GM12878 (cell line): ENCODE data around the gene DYNC1H1. TPM values are rescaled to one million over a fixed set of nuclear protein-coding genes. Genes with fewer than 3 reads are reported as not detected.

Experiments
- ATAC-seq: fragments of 200-7000 bp; cut with Tn5 transposase; 3 replicates; pipeline ENCODE4 v1.9.1; 2020; ENCODE audit warnings: mild to moderate bottlenecking, moderate library complexity
- BruUV-seq: library from RNA; stranded (reverse); fragments of 400-500 nt; replicated peaks from 2 replicates; lab custom pipeline; 2021; lab: Mats Ljungman, UMichigan
- CTCF ChIA-PET: fragments of 300-600 bp; sonication (Branson Sonifier 250); formaldehyde crosslinking; extraction: SDS; loops from one replicate; lab custom pipeline; 2021; ENCODE audit warnings: inconsistent platforms; lab: Yijun Ruan, JAX
- POLR2A ChIA-PET: fragments of 350-600 bp; formaldehyde crosslinking; extraction: SDS; loops from one replicate; lab custom pipeline; 2021; ENCODE audit warnings: inconsistent platforms; lab: Charles Lee
- RAD21 ChIA-PET: fragments of 300-600 bp; sonication (Branson Sonifier 250); formaldehyde crosslinking; loops from one replicate; lab custom pipeline; 2023; ENCODE audit warnings: antibody characterized with exemption; ENCODE audit not compliant: unreplicated experiment; lab: Charles Lee
- SMC1A ChIA-PET: fragments of 300-600 bp; sonication (Branson Sonifier 250); formaldehyde crosslinking; loops from one replicate; lab custom pipeline; 2023; ENCODE audit not compliant: unreplicated experiment, uncharacterized antibody; lab: Charles Lee
- DNase-seq: peaks from one replicate; pipeline ENCODE4 v3.0.0-alpha.2; 2011; ENCODE audit warnings: low read depth, low spot score
- FAIRE-seq: peaks from 3 replicates; lab custom pipeline; 2011; peaks lifted over from hg19 to GRCh38; lab: Jason Lieb, UNC
- H2AFZ ChIP-seq: 2 replicates; pipeline ENCODE4 v1.6.0; 2011; ENCODE audit warnings: low read depth, low read length, control low read depth; ENCODE audit not compliant: control insufficient read depth
- H3K27ac ChIP-seq: 2 replicates; pipeline ENCODE4 v1.5.1; 2011; ENCODE audit warnings: control low read depth; ENCODE audit not compliant: control insufficient read depth, insufficient read depth
- H3K27me3 ChIP-seq, 2 experiments: replicated peaks in 1 of 2; 2 replicates each; pipeline versions ENCODE4 v1.6.0 to v1.6.1; 2011; ENCODE audit warnings: low read length in 1 of 2; ENCODE audit not compliant: control insufficient read depth in 2 of 2, insufficient read depth in 2 of 2
- H3K36me3 ChIP-seq, 2 experiments: 2 replicates each; pipeline ENCODE4 v1.5.1; 2011; ENCODE audit warnings: low read length in 1 of 2; ENCODE audit not compliant: control insufficient read depth in 2 of 2, insufficient read depth in 2 of 2
- H3K4me1 ChIP-seq: 2 replicates; pipeline ENCODE4 v1.6.1; 2011; ENCODE audit warnings: mild to moderate bottlenecking, low read length, moderate library complexity, mixed read lengths; ENCODE audit not compliant: control insufficient read depth, insufficient read depth
- H3K4me2 ChIP-seq: 2 replicates; pipeline ENCODE4 v1.6.0; 2011; ENCODE audit warnings: control low read depth; ENCODE audit not compliant: control insufficient read depth, insufficient read depth
- H3K4me3 ChIP-seq: fragments of 200-600 bp; sonication (generic); 2 replicates; pipeline ENCODE4 v1.5.1; 2016
- H3K79me2 ChIP-seq: 2 replicates; pipeline ENCODE4 v1.6.0; 2011; ENCODE audit warnings: low read length; ENCODE audit not compliant: control insufficient read depth, insufficient read depth
- H3K9ac ChIP-seq: 2 replicates; pipeline ENCODE4 v1.8.0; 2011; ENCODE audit warnings: low read length, control low read depth, mixed read lengths; ENCODE audit not compliant: control insufficient read depth, insufficient read depth
- H3K9me3 ChIP-seq: replicated peaks from 3 replicates; pipeline ENCODE4 v1.5.1; 2011; ENCODE audit warnings: mild to moderate bottlenecking, low read length; ENCODE audit not compliant: control insufficient read depth, insufficient read depth
- H4K20me1 ChIP-seq: 2 replicates; pipeline ENCODE4 v1.6.0; 2011; ENCODE audit not compliant: control insufficient read depth, insufficient read depth
- BCL11A ChIP-seq: IDR thresholded peaks from 2 replicates; pipeline ENCODE4 v1.6.1; 2011; ENCODE audit warnings: low read depth, low read length
- EGR1 ChIP-seq, 2 experiments: IDR thresholded peaks; 1 replicate in 1 of 2; 2 replicates in 1 of 2; pipeline ENCODE4 v1.6.1; 2011 to 2012; ENCODE audit warnings: low read depth in 2 of 2, low read length in 2 of 2, borderline replicate concordance in 1 of 2, mild to moderate bottlenecking in 1 of 2, moderate library complexity in 1 of 2
- ESRRA ChIP-seq: IDR thresholded peaks from 2 replicates; pipeline ENCODE4 v1.6.1; 2012; ENCODE audit warnings: mild to moderate bottlenecking, low read length, improper control_type of control experiment
- KAT2A ChIP-seq: conservative IDR thresholded peaks from 2 replicates; pipeline ENCODE4 v1.6.1; 2011; ENCODE audit warnings: low read depth, low read length; ENCODE audit not compliant: control insufficient read depth
- MTA3 ChIP-seq: IDR thresholded peaks from 2 replicates; pipeline ENCODE4 v1.6.1; 2012; ENCODE audit warnings: low read length, inconsistent platforms, borderline replicate concordance
- MYC ChIP-seq: IDR thresholded peaks from 2 replicates; pipeline ENCODE4 v1.6.1; 2011; ENCODE audit warnings: mild to moderate bottlenecking, low read length, moderate library complexity, inconsistent platforms; ENCODE audit not compliant: insufficient read depth, insufficient replicate concordance, insufficient read length, severe bottlenecking
- PAX8 ChIP-seq: fragments of 450-650 bp; IDR thresholded peaks from 2 replicates; pipeline ENCODE4 v1.6.1; 2017; ENCODE audit warnings: mild to moderate bottlenecking, moderate library complexity
- RAD21 ChIP-seq: IDR thresholded peaks from 2 replicates; pipeline ENCODE4 v1.6.1; 2011; ENCODE audit warnings: mild to moderate bottlenecking, low read depth, low read length, moderate library complexity; ENCODE audit not compliant: insufficient read depth
- SMC3 ChIP-seq: IDR thresholded peaks from 2 replicates; pipeline ENCODE4 v1.6.1; 2011; ENCODE audit warnings: low read length, improper control_type of control experiment, borderline replicate concordance
- SRF ChIP-seq, 2 experiments: IDR thresholded peaks; 2 replicates each; pipeline ENCODE4 v1.6.1; 2011; ENCODE audit warnings: low read depth in 2 of 2, low read length in 2 of 2, mild to moderate bottlenecking in 1 of 2, moderate library complexity in 1 of 2
- TCF3 ChIP-seq: IDR thresholded peaks from 2 replicates; pipeline ENCODE4 v1.6.1; 2012; ENCODE audit warnings: low read depth, mild to moderate bottlenecking, low read length, borderline replicate concordance; ENCODE audit not compliant: insufficient read depth
- YBX1 ChIP-seq: fragments of 450-650 bp; IDR thresholded peaks from 2 replicates; pipeline ENCODE4 v1.6.1; 2016; ENCODE audit warnings: antibody characterized with exemption
- YY1 ChIP-seq: IDR thresholded peaks from 2 replicates; pipeline ENCODE4 v1.6.1; 2011; ENCODE audit warnings: low read depth, mild to moderate bottlenecking, low read length
- ZBTB33 ChIP-seq: fragments of 450-650 bp; IDR thresholded peaks from 2 replicates; pipeline ENCODE4 v1.6.1; 2017; ENCODE audit warnings: mild to moderate bottlenecking
- ZNF217 ChIP-seq: fragments of 450-650 bp; IDR thresholded peaks from 2 replicates; pipeline ENCODE4 v1.6.1; 2017; ENCODE audit warnings: antibody characterized with exemption, mild to moderate bottlenecking
- ZNF384 ChIP-seq: IDR thresholded peaks from 2 replicates; pipeline ENCODE4 v1.6.1; 2012; ENCODE audit warnings: low read depth, mild to moderate bottlenecking, low read length, improper control_type of control experiment, borderline replicate concordance
- ZNF592 ChIP-seq: fragments of 450-650 bp; IDR thresholded peaks from 2 replicates; pipeline ENCODE4 v1.6.1; 2017; ENCODE audit warnings: mild to moderate bottlenecking, moderate library complexity
- WGBS: methylation state at CpG from one replicate; pipeline ENCODE4 v1.1.6; 2016; ENCODE audit warnings: low lambda C conversion rate; ENCODE audit not compliant: insufficient replicate concordance, insufficient coverage; ENCODE audit errors: missing lambda C conversion rate; 5-methylcytosine and 5-hydroxymethylcytosine counted together
- in situ Hi-C: fragments of 300-500 bp; cut with MboI; formaldehyde crosslinking; loops from 9 replicates; pipeline ENCODE4 v1.14.3; 2018; ENCODE audit warnings: mixed read lengths
- intact Hi-C: fragments of 100-400 bp; cut with micrococcal nuclease; formaldehyde crosslinking; loops from one replicate; pipeline ENCODE4 v1.14.2; 2022; ENCODE audit not compliant: unreplicated experiment
- polyA plus RNA-seq, 11 experiments: library from polyadenylated mRNA; depleted of rRNA in 4 of 11; unstranded in 6 of 11; stranded (reverse) in 5 of 11; fragments of >200 nt; fragmentation: Nextera tagmentation in 4 of 11; fragmentation: Illumina TruSeq in 1 of 11; extraction: Ambion mirVana in 4 of 11; extraction: Trizol in 1 of 11; gene quantifications; 1 replicate in 1 of 11; 2 replicates in 10 of 11; pipeline versions ENCODE4 v1.2.1 to v1.2.3, GENCODE V29; 2011 to 2016; ENCODE audit warnings: inconsistent platforms in 2 of 11, missing spikeins in 2 of 11, low read depth in 1 of 11
- total RNA-seq, 4 experiments: library from RNA; depleted of rRNA in 3 of 4; stranded (reverse); fragments of >200 nt in 3 of 4; fragmentation: Illumina TruSeq in 1 of 4; extraction: Trizol in 1 of 4; gene quantifications; 2 replicates each; pipeline versions ENCODE4 v1.2.1 to v1.2.3, GENCODE V29; 2013 to 2021

DYNC1H1 gene
- total and polyA plus RNA-seq, 10 of the 15 experiments (the other 5 are each of a cell fraction or from before 2014, with no cell fraction given) = 38.4 to 291 (median 111) TPM

GRCh38 chr14:102063109-102063807 is 98.9 kb downstream of the DYNC1H1 start (continued):
- TF ChIP-seq EGR1 (IDR thresholded peaks at IDR 0.05; ENCODE audit: borderline replicate concordance in 1 of 2, low read depth in 2 of 2, low read length in 2 of 2) (peak in 1 of 2 experiments; percentile 26; a peak in 1 of 3 replicates), MYC (no peak), PAX8 (no peak), TCF3 (no peak), YY1 (0 out of 2 replicates have a peak, but pooled peaks have one; percentile 17), SRF (IDR thresholded peaks at IDR 0.05; ENCODE audit: low read depth in 2 of 2, low read length in 2 of 2) (no peak), RAD21 (peak; percentile 45), MTA3 (no peak), BCL11A (no peak), SMC3 (peak; percentile 65), YBX1 (no peak)
- TF ChIP-seq, all 136 proteins: peak for 5

GRCh38 chr14:102063808-102064429 is 99.5 kb downstream of the DYNC1H1 start:
- in situ Hi-C loops = no loop called here
- DNase-seq (no peak), ATAC-seq (no peak), FAIRE-seq (no peak)
- intact Hi-C loops = loop anchor here (2.0 kb wide), 2 partner anchors 33 to 251 kb away; no protein-coding TSS in a partner anchor
- ChIA-PET RAD21 (interaction anchor here (1.2 to 2.0 kb wide), 4 partner anchors 33 to 250 kb away, joined by 3 to 10 read pairs (median 5); no protein-coding TSS in a partner anchor), SMC1A (interaction anchor here (0.6 to 0.8 kb wide), 2 partner anchors 35 to 77 kb away, joined by 3 read pairs; no protein-coding TSS in a partner anchor), POLR2A (no interaction called here), CTCF (interaction anchor here (0.9 to 2.9 kb wide), 2 partner anchors 27 to 33 kb away, joined by 5 to 19 read pairs; no protein-coding TSS in a partner anchor)
- H3K4me1 ChIP-seq = no peaks in the 10 kb centered on the region
- H3K27me3 ChIP-seq = no peaks in the 10 kb centered on the region
- no peak overlapping the region for H2AFZ ChIP-seq
- H3K79me2 ChIP-seq = no peaks in the 10 kb centered on the region
- H3K27ac ChIP-seq = no peak overlapping the region
- H3K9ac ChIP-seq = no peak overlapping the region
- H4K20me1 ChIP-seq = no peaks in the 10 kb centered on the region
- no peak overlapping the region for H3K4me3 ChIP-seq
- no peaks in the 10 kb centered on the region for H3K9me3 ChIP-seq
- no TSS peak for BruUV-seq
- WGBS = 55% methylated on average over 14 of the region's 14 CpGs
- H3K4me2 ChIP-seq = no peak overlapping the region
- no peaks in the 10 kb centered on the region for H3K36me3 ChIP-seq
- TF ChIP-seq ZBTB33 (no peak), KAT2A (no peak), ZNF217 (no peak), ZNF384 (no peak), ESRRA (no peak), ZNF592 (no peak)
